GM13977 (cell line): ENCODE measurements around the gene SLC9A9.

ENCODE experiments used
- DNase-seq: peaks from one replicate; pipeline ENCODE4 v3.0.0; 2012; ENCODE audit warnings: low spot score
- CTCF ChIP-seq: IDR thresholded peaks from 2 replicates; pipeline ENCODE4 v1.5.1; 2012; ENCODE audit warnings: mild to moderate bottlenecking, control low read depth; ENCODE audit not compliant: insufficient read depth; ENCODE audit errors: extremely low read depth, missing control alignments
- in situ Hi-C: fragments of 300-500 bp; cut with MboI; formaldehyde crosslinking; loops from one replicate; pipeline ENCODE4 v1.12.0; 2022; ENCODE audit warnings: low sequenced_read_pairs, low pct_unique_long_range_greater_than_20kb, mixed read lengths, inconsistent platforms; ENCODE audit not compliant: unreplicated experiment

The SLC9A9 gene

GRCh38 chr3:143831994-143832393 lies 16.3 kb downstream of the SLC9A9 start:
- no peak for TF ChIP-seq CTCF
- DNase-seq: no peak
- in situ Hi-C loops: no loop called here

GRCh38 chr3:143831208-143831607 lies 17.1 kb downstream of the SLC9A9 start:
- no peak for TF ChIP-seq CTCF
- no peak for DNase-seq
- in situ Hi-C loops: no loop called here

- in situ Hi-C loops: no loop called here
- TF ChIP-seq CTCF: no peak
- DNase-seq: no peak
Observed at GRCh38 chr3:143830786-143831185, 17.5 kb downstream of the SLC9A9 start.

GRCh38 chr3:143830063-143830462 lies 18.2 kb downstream of the SLC9A9 start:
- DNase-seq: no peak
- in situ Hi-C loops: no loop called here
- TF ChIP-seq CTCF: no peak

- TF ChIP-seq CTCF: no peak
- DNase-seq: no peak
- in situ Hi-C loops: no loop called here
Observed at GRCh38 chr3:143827425-143827824, 20.8 kb downstream of the SLC9A9 start.

- no peak for TF ChIP-seq CTCF
- in situ Hi-C loops: no loop called here
- DNase-seq: no peak
Observed at GRCh38 chr3:143826296-143826695, 22.0 kb downstream of the SLC9A9 start.

- no peak for DNase-seq
- no peak for TF ChIP-seq CTCF
- in situ Hi-C loops: no loop called here
Observed at GRCh38 chr3:143825513-143825912, 22.8 kb downstream of the SLC9A9 start.
